Caco-2 (cell line): ENCODE results near the gene VASN. TPM values are rescaled to one million over a fixed set of nuclear protein-coding genes. Genes with fewer than 3 reads are reported as not detected.

ENCODE experiments used
- BruUV-seq: library from RNA; stranded (reverse); fragments of 400-500 nt; replicated peaks from 2 replicates; lab custom pipeline; 2021; lab: Mats Ljungman, UMichigan
- CTCF ChIA-PET: fragments of 300-600 bp; sonication (Branson Sonifier 250); formaldehyde crosslinking; loops from one replicate; lab custom pipeline; 2022; ENCODE audit warnings: antibody characterized with exemption; lab: Charles Lee
- POLR2A ChIA-PET: fragments of 300-600 bp; sonication (Branson Sonifier 250); formaldehyde crosslinking; loops from one replicate; lab custom pipeline; 2022; ENCODE audit warnings: antibody characterized with exemption; lab: Charles Lee
- DNase-seq, 2 experiments: peaks; one replicate each; pipeline versions ENCODE4 v3.0.0 to v3.0.0-alpha.2; 2020 to 2022
- H3K27me3 ChIP-seq: replicated peaks from 2 replicates; pipeline ENCODE4 v1.6.0; 2011; ENCODE audit warnings: low read length; ENCODE audit not compliant: control insufficient read depth, insufficient read depth
- H3K36me3 ChIP-seq: 2 replicates; pipeline ENCODE4 v1.5.1; 2011; ENCODE audit warnings: low read length; ENCODE audit not compliant: control insufficient read depth, insufficient read depth
- H3K4me1 ChIP-seq: fragments of 250-450 bp; sonication (Bioruptor Pico); 2 replicates; pipeline ENCODE4 v1.5.1; 2020; ENCODE audit warnings: mild to moderate bottlenecking
- H3K4me3 ChIP-seq: 2 replicates; pipeline ENCODE4 v1.5.1; 2011; ENCODE audit warnings: low read depth, mild to moderate bottlenecking, control low read depth, low read length
- H3K9me3 ChIP-seq: fragments of 250-450 bp; sonication (Bioruptor Pico); 2 replicates; pipeline ENCODE4 v1.5.1; 2020; ENCODE audit warnings: mild to moderate bottlenecking, moderate library complexity
- H3K27ac Mint-ChIP-seq: one replicate; pipeline ENCODE4 v1.8.0; 2022; ENCODE audit warnings: mixed read lengths; ENCODE audit not compliant: unreplicated experiment
- H3K27me3 Mint-ChIP-seq: one replicate; pipeline ENCODE4 v1.8.0; 2022; ENCODE audit warnings: mixed read lengths; ENCODE audit not compliant: insufficient read depth, unreplicated experiment
- H3K36me3 Mint-ChIP-seq: one replicate; pipeline ENCODE4 v1.8.0; 2022; ENCODE audit warnings: mild to moderate bottlenecking, mixed read lengths; ENCODE audit not compliant: insufficient read depth, unreplicated experiment
- H3K4me1 Mint-ChIP-seq: one replicate; pipeline ENCODE4 v1.8.0; 2022; ENCODE audit warnings: low read depth, mixed read lengths; ENCODE audit not compliant: unreplicated experiment
- H3K4me3 Mint-ChIP-seq: one replicate; pipeline ENCODE4 v1.8.0; 2022; ENCODE audit warnings: mild to moderate bottlenecking, moderate library complexity, mixed read lengths; ENCODE audit not compliant: unreplicated experiment
- H3K9me3 Mint-ChIP-seq: one replicate; pipeline ENCODE4 v1.8.0; 2022; ENCODE audit warnings: mixed read lengths; ENCODE audit not compliant: unreplicated experiment
- intact Hi-C: fragments of 100-400 bp; cut with micrococcal nuclease; formaldehyde crosslinking; loops from one replicate; pipeline ENCODE4 v1.10.0; 2022; ENCODE audit not compliant: unreplicated experiment
- total RNA-seq: library from RNA; stranded (reverse); gene quantifications from 2 replicates; pipeline ENCODE4 v1.2.3, GENCODE V29; 2022
- TF ChIP-seq, protein P1 (sequence below), 2 experiments: fragments of 200-600 bp in 1 of 2; IDR thresholded peaks; 1 replicate in 1 of 2; 2 replicates in 1 of 2; pipeline versions ENCODE4 v1.5.1 to v1.8.0; 2011 to 2022; ENCODE audit warnings: antibody characterized with exemption in 1 of 2, control low read depth in 1 of 2, inconsistent platforms in 1 of 2, low read depth in 1 of 2, low read length in 1 of 2, mild to moderate bottlenecking in 1 of 2, moderate library complexity in 1 of 2; ENCODE audit not compliant: insufficient read depth in 1 of 2, severe bottlenecking in 1 of 2, unreplicated experiment in 1 of 2

VASN gene
- total RNA-seq, 1 experiment from 2014 or later = 2.7 TPM

DNA sequence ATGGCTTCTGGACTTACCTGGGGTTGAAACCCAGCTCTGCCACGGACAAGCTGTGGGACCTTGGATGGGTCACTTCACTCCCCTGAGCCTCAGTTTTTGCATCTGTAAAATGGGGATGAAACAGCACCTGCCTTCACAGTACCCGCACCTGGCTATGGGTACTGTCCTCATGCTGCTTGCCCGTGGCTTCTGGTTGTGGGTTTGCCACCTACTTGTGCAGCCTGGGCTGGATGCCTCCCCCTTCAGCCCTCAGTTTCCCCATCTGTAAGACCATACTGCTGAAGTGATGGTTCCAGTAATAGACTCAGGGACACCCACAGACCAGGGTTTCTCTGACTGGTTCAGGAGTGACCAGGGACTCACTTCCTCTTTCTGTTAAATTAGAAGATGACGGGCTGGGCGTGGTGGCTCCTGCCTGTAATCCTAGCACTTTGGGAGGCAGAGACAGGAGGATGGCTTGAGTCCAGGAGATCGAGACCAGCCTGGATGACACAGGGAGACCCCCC, 46.3 kb upstream of the VASN start:
- no peaks in the 10 kb centered on the region for H3K36me3 Mint-ChIP-seq
- POLR2A ChIA-PET = no interaction called here
- H3K4me1 ChIP-seq = no peaks in the 10 kb centered on the region
- no peaks in the 10 kb centered on the region; the same call in 1 of the 2 replicates for H3K36me3 ChIP-seq
- no peak overlapping the region for H3K4me3 Mint-ChIP-seq
- no peaks in the 10 kb centered on the region for H3K27me3 ChIP-seq
- BruUV-seq = no TSS peak
- H3K4me1 Mint-ChIP-seq = no peaks in the 10 kb centered on the region
- H3K27ac Mint-ChIP-seq = no peak overlapping the region
- TF ChIP-seq, protein P1, sequence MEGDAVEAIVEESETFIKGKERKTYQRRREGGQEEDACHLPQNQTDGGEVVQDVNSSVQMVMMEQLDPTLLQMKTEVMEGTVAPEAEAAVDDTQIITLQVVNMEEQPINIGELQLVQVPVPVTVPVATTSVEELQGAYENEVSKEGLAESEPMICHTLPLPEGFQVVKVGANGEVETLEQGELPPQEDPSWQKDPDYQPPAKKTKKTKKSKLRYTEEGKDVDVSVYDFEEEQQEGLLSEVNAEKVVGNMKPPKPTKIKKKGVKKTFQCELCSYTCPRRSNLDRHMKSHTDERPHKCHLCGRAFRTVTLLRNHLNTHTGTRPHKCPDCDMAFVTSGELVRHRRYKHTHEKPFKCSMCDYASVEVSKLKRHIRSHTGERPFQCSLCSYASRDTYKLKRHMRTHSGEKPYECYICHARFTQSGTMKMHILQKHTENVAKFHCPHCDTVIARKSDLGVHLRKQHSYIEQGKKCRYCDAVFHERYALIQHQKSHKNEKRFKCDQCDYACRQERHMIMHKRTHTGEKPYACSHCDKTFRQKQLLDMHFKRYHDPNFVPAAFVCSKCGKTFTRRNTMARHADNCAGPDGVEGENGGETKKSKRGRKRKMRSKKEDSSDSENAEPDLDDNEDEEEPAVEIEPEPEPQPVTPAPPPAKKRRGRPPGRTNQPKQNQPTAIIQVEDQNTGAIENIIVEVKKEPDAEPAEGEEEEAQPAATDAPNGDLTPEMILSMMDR (IDR thresholded peaks at IDR 0.05; ENCODE audit: insufficient read depth in 1 of 2, low read depth in 1 of 2, low read length in 1 of 2, severe bottlenecking in 1 of 2, unreplicated experiment in 1 of 2) = no peak
- no peaks in the 10 kb centered on the region for H3K27me3 Mint-ChIP-seq
- no peak for DNase-seq
- H3K9me3 ChIP-seq = no peaks in the 10 kb centered on the region
- intact Hi-C loops = no loop called here
- H3K4me3 ChIP-seq = no peak overlapping the region
- no peaks in the 10 kb centered on the region for H3K9me3 Mint-ChIP-seq
- CTCF ChIA-PET = interaction anchor here (1.1 kb wide), 1 partner anchor 71 kb away, joined by 4 read pairs; no protein-coding TSS in a partner anchor

- no peak overlapping the region for H3K4me3 ChIP-seq
- no peak for DNase-seq
- H3K9me3 ChIP-seq = no peaks in the 10 kb centered on the region
- POLR2A ChIA-PET = no interaction called here
- Mint-ChIP-seq H3K27me3 (no peaks in the 10 kb centered on the region), H3K4me3 (no peak overlapping the region), H3K9me3 (no peaks in the 10 kb centered on the region), H3K4me1 (no peaks in the 10 kb centered on the region), H3K36me3 (no peaks in the 10 kb centered on the region), H3K27ac (no peak overlapping the region)
- intact Hi-C loops = no loop called here
- TF ChIP-seq, protein P1 (IDR thresholded peaks at IDR 0.05; ENCODE audit: insufficient read depth in 1 of 2, low read depth in 1 of 2, low read length in 1 of 2, severe bottlenecking in 1 of 2, unreplicated experiment in 1 of 2) = no peak
- CTCF ChIA-PET = interaction anchor here (0.6 to 1.4 kb wide), 3 partner anchors 19 to 127 kb away, joined by 3 to 5 read pairs (median 5); no protein-coding TSS in a partner anchor
- no TSS peak for BruUV-seq
- H3K4me1 ChIP-seq = no peaks in the 10 kb centered on the region
- H3K27me3 ChIP-seq = no peaks in the 10 kb centered on the region
- no peaks in the 10 kb centered on the region; the same call in 1 of the 2 replicates for H3K36me3 ChIP-seq
Observed at GRCh38 chr16:4327386-4328045, 44.1 kb upstream of the VASN start.

DNA sequence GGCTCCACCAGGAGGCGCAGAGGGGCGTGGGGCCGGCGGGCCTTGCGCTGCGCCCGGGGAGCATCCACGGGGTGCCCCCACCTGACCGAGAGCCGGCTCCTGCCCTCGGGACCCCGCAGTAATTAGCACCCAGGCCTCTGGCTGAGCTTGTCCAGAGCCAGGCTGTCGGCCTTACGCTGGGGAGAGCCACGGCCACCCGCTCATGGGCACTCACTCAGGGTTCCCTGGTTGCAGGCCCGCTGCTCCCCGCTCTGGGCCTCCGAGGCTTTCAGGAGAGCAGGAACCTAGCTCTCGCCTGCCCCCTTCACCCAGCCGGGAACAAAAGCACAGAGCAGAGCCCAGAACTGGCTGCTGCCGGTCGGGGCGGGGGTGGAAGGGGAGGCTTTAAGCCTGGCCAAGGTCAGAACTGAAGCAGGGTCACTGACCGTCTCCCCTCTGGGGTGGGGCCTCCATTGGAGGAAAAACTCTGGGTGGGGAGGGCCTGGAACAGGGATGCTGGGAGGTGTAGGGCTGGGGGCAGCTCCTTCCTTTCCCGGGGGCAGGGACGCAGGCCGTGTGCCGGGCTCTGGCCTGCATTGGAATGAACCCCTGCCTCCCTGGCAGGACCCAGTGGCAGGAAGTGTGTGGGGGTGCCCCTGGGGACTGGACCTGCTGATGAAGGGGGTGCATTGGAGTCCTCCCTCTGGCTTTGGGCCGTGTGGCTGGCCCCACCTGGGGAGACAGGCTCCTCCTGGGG, 43.4 kb upstream of the VASN start:
- Mint-ChIP-seq H3K27me3 (no peaks in the 10 kb centered on the region), H3K9me3 (no peaks in the 10 kb centered on the region), H3K4me3 (no peak overlapping the region), H3K36me3 (no peaks in the 10 kb centered on the region), H3K27ac (no peak overlapping the region), H3K4me1 (no peaks in the 10 kb centered on the region)
- H3K9me3 ChIP-seq = no peaks in the 10 kb centered on the region
- H3K36me3 ChIP-seq = no peaks in the 10 kb centered on the region; the same call in 1 of the 2 replicates
- H3K4me1 ChIP-seq = no peaks in the 10 kb centered on the region
- TF ChIP-seq, protein P1 (IDR thresholded peaks at IDR 0.05; ENCODE audit: insufficient read depth in 1 of 2, low read depth in 1 of 2, low read length in 1 of 2, severe bottlenecking in 1 of 2, unreplicated experiment in 1 of 2) = no peak
- ChIA-PET CTCF (interaction anchor here (0.6 to 1.4 kb wide), 3 partner anchors 39 to 128 kb away, joined by 3 to 5 read pairs (median 3); no protein-coding TSS in a partner anchor), POLR2A (no interaction called here)
- intact Hi-C loops = no loop called here
- H3K27me3 ChIP-seq = no peaks in the 10 kb centered on the region
- no peak for DNase-seq
- BruUV-seq = no TSS peak
- no peak overlapping the region for H3K4me3 ChIP-seq
